ENCODE measurements around the gene PRR3. TPM values are rescaled to one million over a fixed set of nuclear protein-coding genes. Genes with fewer than 3 reads are reported as not detected.

PRR3 gene
- total and polyA plus RNA-seq, 2 of the 13 experiments (the other 11 are each of a cell fraction or from before 2014, with no cell fraction given): 14.6 to 21.2 TPM

DNA sequence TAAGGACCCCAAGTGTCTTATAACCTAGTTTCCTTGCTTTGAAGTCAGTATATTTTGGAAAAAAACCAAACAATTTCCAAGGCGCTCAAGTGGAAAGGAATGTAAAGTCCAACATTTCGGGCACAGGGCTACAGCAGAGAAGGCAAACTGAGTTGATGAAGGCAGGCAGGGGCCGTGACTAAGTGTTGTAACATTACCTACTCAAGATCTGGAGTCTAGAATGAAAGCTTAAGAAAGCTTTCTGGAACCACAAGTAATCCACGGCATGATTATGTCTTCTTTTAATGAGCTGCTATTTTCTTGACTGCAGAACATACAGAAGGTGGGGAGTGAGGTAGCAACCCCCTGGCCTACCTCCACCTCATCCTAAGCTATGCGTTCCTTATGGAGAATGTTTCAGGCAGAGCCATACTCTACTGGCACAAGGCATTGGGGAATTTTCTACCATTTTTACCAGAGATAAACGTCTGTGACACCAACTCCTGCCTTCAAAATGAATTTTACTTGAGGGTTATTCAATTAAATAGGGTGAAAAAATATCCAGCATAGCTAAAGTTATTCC is 55.7 kb downstream of the PRR3 start:
- BruUV-seq (replicated peaks): no TSS peak
- POLR2A ChIA-PET: interaction anchor here (0.5 to 4.8 kb wide), 22 partner anchors 12 to 113 kb away, joined by 3 to 172 read pairs (median 5); partner anchors contain the start of genes ABCF1, ATAT1, C6orf136 and DHX16
- TF ChIP-seq POLR2A (IDR thresholded peaks at IDR 0.05; ENCODE audit: insufficient read depth in 1 of 2, low read depth in 2 of 2, low read length in 2 of 2): peak in 1 of 2 experiments; percentile 69; a peak in 3 of 4 replicates
- peak; percentile 14; the same call in 1 of the 2 replicates for TF ChIP-seq DRAP1 (CRISPR knock-in tag; IDR thresholded peaks at IDR 0.05)
- no peak for TF ChIP-seq MBD4 (IDR thresholded peaks at IDR 0.05; ENCODE audit: borderline replicate concordance, low read length)
- TF ChIP-seq POLR2G (IDR thresholded peaks at IDR 0.05; ENCODE audit: low read depth, low read length): peak; percentile 75
- peak; percentile 51; the same call in 1 of the 2 replicates for TF ChIP-seq SSRP1 (CRISPR knock-in tag; IDR thresholded peaks at IDR 0.05)
- TF ChIP-seq ZNF878 (CRISPR knock-in tag; IDR thresholded peaks at IDR 0.05): 0 out of 2 replicates have a peak, but pooled peaks have one; percentile 51
- 0 out of 2 replicates have a peak, but pooled peaks have one; percentile 33 for TF ChIP-seq TARDBP (CRISPR knock-in tag; IDR thresholded peaks at IDR 0.05)
- no peak for TF ChIP-seq GABPA (IDR thresholded peaks at IDR 0.05; ENCODE audit: low read depth, low read length)
- TF ChIP-seq GABPA (CRISPR knock-in tag; IDR thresholded peaks at IDR 0.05; ENCODE audit: low read depth): peak; percentile 15; the same call in 1 of the 2 replicates
- TF ChIP-seq RBFOX2 (IDR thresholded peaks at IDR 0.05; ENCODE audit: low read depth, low read length): peak; percentile 84
- TF ChIP-seq ZNF615 (CRISPR knock-in tag; IDR thresholded peaks at IDR 0.05; ENCODE audit: borderline replicate concordance): 0 out of 2 replicates have a peak, but pooled peaks have one; percentile 33
- 0 out of 2 replicates have a peak, but pooled peaks have one; percentile 7 for TF ChIP-seq ATF1 (CRISPR knock-in tag; IDR thresholded peaks at IDR 0.05)
- TF ChIP-seq PAXIP1 (CRISPR knock-in tag; conservative IDR thresholded peaks at IDR 0.05): 0 out of 2 replicates have a peak, but pooled peaks have one; percentile 26
- TF ChIP-seq ZC3H4 (CRISPR knock-in tag; IDR thresholded peaks at IDR 0.05; ENCODE audit: borderline replicate concordance): peak; percentile 97
- TF ChIP-seq ARNTL (CRISPR knock-in tag; IDR thresholded peaks at IDR 0.05): no peak
- TF ChIP-seq POLR2AphosphoS5 (IDR thresholded peaks at IDR 0.05; ENCODE audit: low read depth, low read length): peak; percentile 14; the same call in 1 of the 2 replicates
- 0 out of 2 replicates have a peak, but pooled peaks have one; percentile 11 for TF ChIP-seq NR2F2 (IDR thresholded peaks at IDR 0.05; ENCODE audit: borderline replicate concordance, low read depth)
- no peak for TF ChIP-seq ZNF629 (CRISPR knock-in tag; conservative IDR thresholded peaks at IDR 0.05)
- no peak for TF ChIP-seq SMARCE1 (IDR thresholded peaks at IDR 0.05; ENCODE audit: borderline replicate concordance)
- TF ChIP-seq ZKSCAN8 (CRISPR knock-in tag; IDR thresholded peaks at IDR 0.05; ENCODE audit: borderline replicate concordance): 0 out of 2 replicates have a peak, but pooled peaks have one; percentile 20
- peak; percentile 96 for TF ChIP-seq PAF1 (CRISPR knock-in tag; IDR thresholded peaks at IDR 0.05)
- peak; percentile 36 for TF ChIP-seq SRSF4 (IDR thresholded peaks at IDR 0.05; ENCODE audit: low read depth, low read length, poor library complexity, severe bottlenecking)
- peak; percentile 91 for TF ChIP-seq AGO2 (optimal IDR thresholded peaks at IDR 0.05; ENCODE audit: low read depth, low read length)
- TF ChIP-seq ISL2 (CRISPR knock-in tag; IDR thresholded peaks at IDR 0.05): no peak

More for the DNA sequence above, 55.7 kb downstream of the PRR3 start:
- ATAC-seq (no peak), FAIRE-seq (no peak), DNase-seq (ENCODE audit: low spot score) (no peak)
- Histone ChIP-seq H3K4me2 (ENCODE audit: low read depth, low read length) (no peak overlapping the region), H3K27me3 (ENCODE audit: control insufficient read depth in 1 of 2, insufficient read depth in 2 of 2, low read length in 2 of 2) (no peaks in the 10 kb centered on the region; a peak in 1 of 5 replicates), H2AFZ (ENCODE audit: low read length) (no peak overlapping the region), H3K36me3 (replicated peaks in 1 of 2; ENCODE audit: control insufficient read depth in 1 of 2, insufficient read depth in 2 of 2, low read length in 2 of 2) (peaks cover 9 to 20% of the 10 kb centered on the region in 2 experiments), H3K9me3 (ENCODE audit: low read length) (no peaks in the 10 kb centered on the region), H3K4me1 (ENCODE audit: insufficient read depth, low read length) (peaks cover 22% of the 10 kb centered on the region), H3K27ac (ENCODE audit: extremely low read length, insufficient read depth, low read length) (no peak overlapping the region), H3K4me3 (replicated peaks in 1 of 3; ENCODE audit: insufficient read depth in 1 of 3, low read depth in 2 of 3, low read length in 3 of 3) (no peak overlapping the region), H3K9ac (ENCODE audit: insufficient read depth, low read depth, low read length) (no peak overlapping the region), H3K79me2 (ENCODE audit: insufficient read depth, low read length) (peaks cover 25% of the 10 kb centered on the region), H4K20me1 (ENCODE audit: insufficient read depth, low read length) (peaks cover 12% of the 10 kb centered on the region)
- CTCF ChIA-PET (ENCODE audit: low intra/inter-chr PET ratio, low total read pairs): no interaction called here
- intact Hi-C loops (cut with micrococcal nuclease; ENCODE audit: unreplicated experiment): no loop called here
- in situ Hi-C loops (cut with HindIII; ENCODE audit: extremely low pct_ligation_motif_present, low pct_unique_long_range_greater_than_20kb): no loop called here
- WGBS (ENCODE audit: low lambda C conversion rate): 83% methylated on average over 6 of the region's 6 CpGs
